Spleen (tissue), 11 donors: ENCODE measurements around the gene C15orf62. TPM values are rescaled to one million over a fixed set of nuclear protein-coding genes. Genes with fewer than 3 reads are reported as not detected.

Experiments
- DNase-seq: peaks from one replicate; pipeline ENCODE4 v3.0.0-alpha.2; 2020
- H3K27ac ChIP-seq, 8 donors: fragments of 200-600 bp; sonication (generic) in 7 of 8; 1 replicate in 4 of 8; 2 replicates in 4 of 8; pipeline versions ENCODE4 v1.5.0 to v1.8.0; 2016 to 2021; ENCODE audit warnings: inconsistent platforms in 4 of 8, mild to moderate bottlenecking in 4 of 8, moderate library complexity in 1 of 8
- H3K27me3 ChIP-seq, 7 donors: fragments of 200-600 bp; sonication (generic) in 6 of 7; replicated peaks in 1 of 7; 1 replicate in 4 of 7; 2 replicates in 3 of 7; pipeline versions ENCODE4 v1.5.0 to v1.8.0; 2016 to 2021; ENCODE audit warnings: inconsistent platforms in 3 of 7, mild to moderate bottlenecking in 1 of 7
- H3K36me3 ChIP-seq, 6 donors: fragments of 200-600 bp; sonication (generic) in 5 of 6; 1 replicate in 4 of 6; 2 replicates in 2 of 6; pipeline versions ENCODE4 v1.5.0 to v1.8.0; 2016 to 2021; ENCODE audit warnings: inconsistent platforms in 2 of 6
- H3K4me1 ChIP-seq, 6 donors: fragments of 200-600 bp; sonication (generic) in 5 of 6; 1 replicate in 3 of 6; 2 replicates in 3 of 6; pipeline versions ENCODE4 v1.5.0 to v1.8.0; 2016 to 2021; ENCODE audit warnings: inconsistent platforms in 3 of 6
- H3K4me3 ChIP-seq, 8 donors: fragments of 200-600 bp; sonication (generic) in 7 of 8; 1 replicate in 4 of 8; 2 replicates in 4 of 8; pipeline versions ENCODE4 v1.5.0 to v1.8.0; 2016 to 2021; ENCODE audit warnings: inconsistent platforms in 4 of 8, mild to moderate bottlenecking in 4 of 8, moderate library complexity in 2 of 8
- H3K9me3 ChIP-seq, 8 donors: fragments of 200-600 bp; sonication (generic) in 7 of 8; 1 replicate in 4 of 8; 2 replicates in 4 of 8; pipeline versions ENCODE4 v1.5.0 to v1.8.0; 2016 to 2021; ENCODE audit warnings: inconsistent platforms in 4 of 8
- POLR2A ChIP-seq, 3 donors: fragments of 450-650 bp; IDR thresholded peaks; one replicate each; pipeline ENCODE4 v1.5.1; 2017; ENCODE audit warnings: antibody characterized with exemption in 3 of 3, mild to moderate bottlenecking in 1 of 3
- POLR2AphosphoS5 ChIP-seq, 3 donors: sonication (generic); formaldehyde crosslinking; IDR thresholded peaks; one replicate each; pipeline ENCODE4 v1.5.1; 2017; ENCODE audit warnings: antibody characterized with exemption in 3 of 3
- WGBS, 5 donors: extraction: QIAGEN DNeasy Blood & Tissue Kit in 3 of 5; methylation state at CpG; one replicate each; pipeline versions ENCODE4 v1.1.5 to v1.1.7; 2013 to 2018; 5-methylcytosine and 5-hydroxymethylcytosine counted together
- intact Hi-C: fragments of 100-400 bp; cut with DNase I; formaldehyde crosslinking; loops from one replicate; pipeline ENCODE4 v1.15.0; 2023; ENCODE audit warnings: low total_unique reads
- polyA plus RNA-seq, 3 donors: library from polyadenylated mRNA; stranded (reverse); fragments of 200-250 nt; gene quantifications; one replicate each; pipeline ENCODE4 v1.2.1, GENCODE V29; 2013
- total RNA-seq, 7 donors: library from RNA; depleted of rRNA in 3 of 7; stranded (reverse); fragments of >200 nt in 3 of 7; fragmentation: NEBNext Ultra II Directional in 4 of 7; extraction: Animal tissue kit (Norgen Biotek cat#: 25700) in 4 of 7; gene quantifications; one replicate each; pipeline versions ENCODE4 v1.1.0 to v1.2.1, GENCODE V29; 2016 to 2021
- TF ChIP-seq, protein P1 (sequence below), 11 experiments: fragments of 200-600 bp in 7 of 11; fragments of 450-650 bp in 4 of 11; sonication (generic) in 4 of 11; IDR thresholded peaks in 8 of 11; conservative IDR thresholded peaks in 3 of 11; 1 replicate in 7 of 11; 2 replicates in 4 of 11; pipeline versions ENCODE4 v1.4.0 to v1.8.0; 2016 to 2021; ENCODE audit warnings: antibody characterized with exemption in 11 of 11, inconsistent platforms in 4 of 11, mild to moderate bottlenecking in 1 of 11
- donor health status: healthy with polysubstance abuse.
- donor health status: DM: no; HTN: no; CAD: no; lungs with moderate emphysema.
- donor health status: DM: no; HTN: no; CAD: no.
- donor health status: Bipolar disorder and iron deficiency.
- donor health status: healthy.
- donor health status: DM: no; HTN: no; CAD: no.
- donor health status: DM: yes; HTN: yes; CAD: no.

Gene C15orf62
- total and polyA plus RNA-seq, 10 donors = 0.20 to 0.66 (median 0.38) TPM; not detected in 1

DNA sequence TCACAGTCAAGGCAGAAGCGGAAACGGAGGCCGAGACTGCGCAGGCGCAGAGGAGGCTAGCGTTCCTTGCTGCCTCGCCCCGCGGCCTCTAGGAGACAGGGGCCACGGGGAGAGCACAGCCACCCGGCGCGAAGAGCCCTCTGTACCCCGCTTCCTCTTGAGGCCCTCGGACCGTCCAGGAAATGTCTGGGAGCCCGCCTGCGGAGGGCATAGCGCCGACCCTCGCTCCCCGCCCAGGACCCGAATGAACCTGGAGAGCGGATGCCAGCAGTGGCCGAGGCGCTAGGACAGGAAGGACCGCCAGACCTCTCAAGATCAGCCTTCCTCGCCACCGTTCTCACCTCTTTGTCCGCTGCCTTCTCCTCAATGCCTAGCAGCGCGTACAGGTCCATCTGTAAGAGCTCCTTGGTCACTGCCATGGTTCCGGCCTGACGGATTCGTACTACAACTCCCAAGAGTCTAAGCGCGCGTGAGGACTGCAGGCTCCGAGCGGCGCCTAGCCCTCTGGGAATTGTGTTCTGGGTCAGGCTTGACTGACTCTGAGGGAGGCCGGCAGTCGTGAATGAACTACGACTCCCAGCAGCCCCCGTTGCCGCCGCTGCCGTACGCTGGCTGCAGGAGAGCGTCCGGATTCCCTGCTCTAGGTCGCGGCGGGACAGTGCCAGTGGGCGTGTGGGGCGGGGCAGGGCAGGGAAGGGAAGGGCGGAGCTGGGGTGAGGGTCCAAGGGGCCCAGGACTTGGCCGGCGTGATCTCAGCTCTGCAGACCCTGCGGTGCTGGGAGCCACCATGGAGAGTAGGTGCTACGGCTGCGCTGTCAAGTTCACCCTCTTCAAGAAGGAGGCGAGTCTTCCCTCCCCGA, 37.5 kb downstream of the C15orf62 start, which contains the start of the genes DNAJC17 and ZFYVE19:
Gene DNAJC17, minus strand, starts transcription at position 446 of the 860 bp plus-strand sequence. Its CDS starts 27 bp downstream, at position 419.
Gene ZFYVE19, plus strand, starts transcription at position 62 of the 860 bp plus-strand sequence. Its CDS starts 501 bp downstream, at position 563.
- WGBS, 5 donors = 0 to 1% (median 1%) methylated on average over 40 to 64 of the region's 64 CpGs
- peak within 1 kb of the TSS; percentile 78 to 96 (median 90) for H3K4me3 ChIP-seq
- intact Hi-C loops = no loop called here
- peak; percentile 99 for DNase-seq
- peaks cover 0 to 52% (median 5%) of the 10 kb centered on the region in 6 donors for H3K36me3 ChIP-seq
- peak within 1 kb of the TSS; percentile 93 to 99 (median 97) for H3K27ac ChIP-seq
- no peaks in the 10 kb centered on the region for H3K9me3 ChIP-seq
- TF ChIP-seq POLR2A (IDR thresholded peaks at IDR 0.05) = peak in 1 of 3 donors; percentile 4
- peak; percentile 84 to 88 (median 88) for TF ChIP-seq POLR2AphosphoS5 (IDR thresholded peaks at IDR 0.05)
- TF ChIP-seq, protein P1, sequence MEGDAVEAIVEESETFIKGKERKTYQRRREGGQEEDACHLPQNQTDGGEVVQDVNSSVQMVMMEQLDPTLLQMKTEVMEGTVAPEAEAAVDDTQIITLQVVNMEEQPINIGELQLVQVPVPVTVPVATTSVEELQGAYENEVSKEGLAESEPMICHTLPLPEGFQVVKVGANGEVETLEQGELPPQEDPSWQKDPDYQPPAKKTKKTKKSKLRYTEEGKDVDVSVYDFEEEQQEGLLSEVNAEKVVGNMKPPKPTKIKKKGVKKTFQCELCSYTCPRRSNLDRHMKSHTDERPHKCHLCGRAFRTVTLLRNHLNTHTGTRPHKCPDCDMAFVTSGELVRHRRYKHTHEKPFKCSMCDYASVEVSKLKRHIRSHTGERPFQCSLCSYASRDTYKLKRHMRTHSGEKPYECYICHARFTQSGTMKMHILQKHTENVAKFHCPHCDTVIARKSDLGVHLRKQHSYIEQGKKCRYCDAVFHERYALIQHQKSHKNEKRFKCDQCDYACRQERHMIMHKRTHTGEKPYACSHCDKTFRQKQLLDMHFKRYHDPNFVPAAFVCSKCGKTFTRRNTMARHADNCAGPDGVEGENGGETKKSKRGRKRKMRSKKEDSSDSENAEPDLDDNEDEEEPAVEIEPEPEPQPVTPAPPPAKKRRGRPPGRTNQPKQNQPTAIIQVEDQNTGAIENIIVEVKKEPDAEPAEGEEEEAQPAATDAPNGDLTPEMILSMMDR (IDR thresholded peaks at IDR 0.05 in 8 of 11, conservative IDR thresholded peaks at IDR 0.05 in 3 of 11) = peak in 7 of 11 experiments; percentile 14 to 44 (median 29)
- peaks cover 12 to 58% (median 44%) of the 10 kb centered on the region in 6 donors for H3K4me1 ChIP-seq
- no peaks in the 10 kb centered on the region for H3K27me3 ChIP-seq

- WGBS, 5 donors = 11 to 50% (median 21%) methylated on average over 16 to 19 of the region's 19 CpGs
- Histone ChIP-seq H3K27ac (peak overlapping the region in 7 of 8 donors; percentile 93 to 99 (median 97)), H3K9me3 (no peaks in the 10 kb centered on the region), H3K36me3 (peaks cover 0 to 52% (median 9%) of the 10 kb centered on the region in 6 donors), H3K4me3 (peak overlapping the region; percentile 78 to 96 (median 90)), H3K4me1 (peaks cover 12 to 58% (median 44%) of the 10 kb centered on the region in 6 donors), H3K27me3 (no peaks in the 10 kb centered on the region)
- intact Hi-C loops = no loop called here
- DNase-seq = no peak
- TF ChIP-seq, protein P1 (IDR thresholded peaks at IDR 0.05 in 8 of 11, conservative IDR thresholded peaks at IDR 0.05 in 3 of 11) = no peak
- no peak for TF ChIP-seq POLR2AphosphoS5 (IDR thresholded peaks at IDR 0.05)
These were observed 38.2 kb downstream of the C15orf62 start for GRCh38 chr15:40807888-40808461.

DNA sequence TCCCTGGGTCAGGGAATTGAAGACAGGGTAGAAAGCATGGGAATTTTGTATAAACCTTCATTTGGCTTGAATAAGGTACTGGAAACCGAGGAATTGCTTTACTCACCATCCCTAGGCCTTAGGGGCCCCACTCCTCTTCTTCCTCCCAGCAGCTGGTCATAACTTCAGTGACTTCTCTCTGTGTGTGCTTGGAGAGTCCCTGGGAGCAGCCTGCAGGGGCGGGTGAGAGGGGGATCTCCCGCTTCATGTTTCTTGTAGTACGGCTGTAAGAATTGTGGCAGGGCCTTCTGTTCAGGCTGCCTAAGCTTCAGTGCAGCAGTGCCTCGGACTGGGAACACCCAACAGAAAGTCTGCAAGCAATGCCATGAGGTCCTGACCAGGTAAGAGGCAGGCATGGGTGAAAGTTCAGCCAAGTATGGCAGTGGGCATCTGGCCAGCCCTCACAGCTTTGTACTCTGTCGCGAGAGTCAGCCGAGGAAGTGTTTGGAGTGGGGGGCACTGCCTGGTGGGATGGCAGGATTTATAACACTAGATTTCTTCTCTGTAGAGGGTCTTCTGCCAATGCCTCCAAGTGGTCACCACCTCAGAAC, 39.2 kb downstream of the C15orf62 start:
- Histone ChIP-seq H3K4me3 (peak overlapping the region in 1 of 8 donors; percentile 94), H3K27ac (no peak overlapping the region), H3K4me1 (peaks cover 12 to 48% (median 41%) of the 10 kb centered on the region in 6 donors), H3K9me3 (no peaks in the 10 kb centered on the region), H3K36me3 (peaks cover 0 to 52% (median 19%) of the 10 kb centered on the region in 6 donors), H3K27me3 (no peaks in the 10 kb centered on the region)
- DNase-seq = no peak
- 74 to 84% (median 78%) methylated on average over 8 of the region's 8 CpGs for WGBS, 5 donors
- intact Hi-C loops = no loop called here
- TF ChIP-seq, protein P1 (IDR thresholded peaks at IDR 0.05 in 8 of 11, conservative IDR thresholded peaks at IDR 0.05 in 3 of 11) = no peak
- TF ChIP-seq POLR2AphosphoS5 (IDR thresholded peaks at IDR 0.05) (no peak), POLR2A (IDR thresholded peaks at IDR 0.05) (no peak)
